Measurements from ENCODE around the gene COL8A2.
A peak's percentile ranks its signal among the peaks of the same experiment; 100 is the strongest.

DNA sequence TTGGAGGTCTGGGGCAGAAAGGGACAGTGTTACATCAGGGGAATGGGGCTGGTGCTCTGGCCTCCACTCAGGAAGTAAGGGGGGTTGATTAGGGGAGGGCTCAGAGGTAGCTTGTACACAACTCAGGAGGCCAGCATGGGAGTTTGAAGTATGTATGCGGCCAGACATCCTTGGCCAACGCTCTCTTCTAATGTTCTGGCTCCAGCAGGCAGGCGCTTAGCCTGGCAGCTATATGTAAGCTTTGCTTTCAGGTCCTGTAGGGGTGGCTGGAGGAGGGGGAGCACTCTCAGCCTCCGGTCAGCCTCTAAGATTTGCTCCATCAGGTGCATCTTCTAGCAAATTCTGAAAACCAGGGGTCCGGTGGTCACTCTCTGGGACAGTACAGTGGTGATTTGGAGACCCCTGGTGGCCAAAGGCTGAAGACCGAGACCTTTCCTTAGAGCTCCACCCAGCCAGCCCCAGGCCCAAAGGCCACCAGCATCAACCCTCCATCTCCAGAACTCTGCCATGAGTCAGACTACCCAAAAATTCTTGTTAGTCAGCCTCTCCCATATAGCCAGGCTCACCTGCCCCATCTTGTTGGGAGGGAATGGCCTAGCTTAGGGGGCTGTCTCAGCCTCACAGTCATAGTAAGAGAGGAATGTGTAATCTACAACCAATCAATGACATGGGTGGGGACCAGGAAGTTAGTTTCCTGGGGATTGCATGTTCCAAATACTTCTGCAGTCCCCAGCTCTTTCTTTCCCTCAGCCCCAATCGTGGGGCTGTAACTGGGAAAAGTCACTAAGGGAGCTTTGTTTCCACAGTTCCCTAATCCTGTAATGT lies 9.7 kb upstream of the COL8A2 start:
- TF ChIP-seq, protein P1, sequence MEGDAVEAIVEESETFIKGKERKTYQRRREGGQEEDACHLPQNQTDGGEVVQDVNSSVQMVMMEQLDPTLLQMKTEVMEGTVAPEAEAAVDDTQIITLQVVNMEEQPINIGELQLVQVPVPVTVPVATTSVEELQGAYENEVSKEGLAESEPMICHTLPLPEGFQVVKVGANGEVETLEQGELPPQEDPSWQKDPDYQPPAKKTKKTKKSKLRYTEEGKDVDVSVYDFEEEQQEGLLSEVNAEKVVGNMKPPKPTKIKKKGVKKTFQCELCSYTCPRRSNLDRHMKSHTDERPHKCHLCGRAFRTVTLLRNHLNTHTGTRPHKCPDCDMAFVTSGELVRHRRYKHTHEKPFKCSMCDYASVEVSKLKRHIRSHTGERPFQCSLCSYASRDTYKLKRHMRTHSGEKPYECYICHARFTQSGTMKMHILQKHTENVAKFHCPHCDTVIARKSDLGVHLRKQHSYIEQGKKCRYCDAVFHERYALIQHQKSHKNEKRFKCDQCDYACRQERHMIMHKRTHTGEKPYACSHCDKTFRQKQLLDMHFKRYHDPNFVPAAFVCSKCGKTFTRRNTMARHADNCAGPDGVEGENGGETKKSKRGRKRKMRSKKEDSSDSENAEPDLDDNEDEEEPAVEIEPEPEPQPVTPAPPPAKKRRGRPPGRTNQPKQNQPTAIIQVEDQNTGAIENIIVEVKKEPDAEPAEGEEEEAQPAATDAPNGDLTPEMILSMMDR (IDR thresholded peaks at IDR 0.05), result peak; percentile 51 to 67 (median 58)
- no peak for TF ChIP-seq POLR2A (IDR thresholded peaks at IDR 0.05)

All from sigmoid colon (tissue), 3 donors.